ENCODE results near the gene SPEF1. TPM values are rescaled to one million over a fixed set of nuclear protein-coding genes. Genes with fewer than 3 reads are reported as not detected.

The SPEF1 gene
- total RNA-seq, 3 donors from 2014 or later, result 0.33 to 0.88 TPM; not detected in 1

GRCh38 chr20:3749689-3750531, 31.3 kb downstream of the SPEF1 start:
- intact Hi-C loops (cut with DNase I; ENCODE audit: low total_unique reads), result no loop called here
- peak overlapping the region in 1 of 3 donors; percentile 48 for H3K4me3 ChIP-seq
- DNase-seq (ENCODE audit: low spot score in 2 of 2), result no peak

GRCh38 chr20:3749087-3749688, 32.1 kb downstream of the SPEF1 start:
- TF ChIP-seq POLR2A (IDR thresholded peaks at IDR 0.05) (no peak), CTCF (IDR thresholded peaks at IDR 0.05) (no peak), POLR2AphosphoS5 (IDR thresholded peaks at IDR 0.05) (no peak)

More at GRCh38 chr20:3749689-3750531, 31.3 kb downstream of the SPEF1 start:
- Histone ChIP-seq H3K36me3 (no peaks in the 10 kb centered on the region), H3K4me1 (no peaks in the 10 kb centered on the region), H3K9me3 (no peaks in the 10 kb centered on the region), H3K27ac (no peak overlapping the region), H3K27me3 (peaks cover 7 to 21% of the 10 kb centered on the region in 2 donors)
- TF ChIP-seq POLR2AphosphoS5 (IDR thresholded peaks at IDR 0.05) (no peak), CTCF (IDR thresholded peaks at IDR 0.05) (peak in 2 of 3 donors; percentile 39 to 41), POLR2A (IDR thresholded peaks at IDR 0.05) (no peak)

GRCh38 chr20:3748073-3748472, 33.2 kb downstream of the SPEF1 start:
- Histone ChIP-seq H3K4me1 (no peaks in the 10 kb centered on the region), H3K36me3 (no peaks in the 10 kb centered on the region), H3K27ac (no peak overlapping the region), H3K4me3 (no peak overlapping the region), H3K9me3 (no peaks in the 10 kb centered on the region), H3K27me3 (peaks cover 7 to 21% of the 10 kb centered on the region in 2 donors)
- intact Hi-C loops (cut with DNase I; ENCODE audit: low total_unique reads), result no loop called here
- TF ChIP-seq CTCF (IDR thresholded peaks at IDR 0.05) (no peak), POLR2A (IDR thresholded peaks at IDR 0.05) (no peak), POLR2AphosphoS5 (IDR thresholded peaks at IDR 0.05) (no peak)
- DNase-seq (ENCODE audit: low spot score in 2 of 2), result no peak

More at GRCh38 chr20:3749087-3749688, 32.1 kb downstream of the SPEF1 start:
- Histone ChIP-seq H3K4me1 (no peaks in the 10 kb centered on the region), H3K27me3 (peaks cover 7 to 21% of the 10 kb centered on the region in 2 donors), H3K36me3 (no peaks in the 10 kb centered on the region), H3K4me3 (peak overlapping the region in 1 of 3 donors; percentile 48), H3K27ac (no peak overlapping the region), H3K9me3 (no peaks in the 10 kb centered on the region)
- intact Hi-C loops (cut with DNase I; ENCODE audit: low total_unique reads), result no loop called here
- no peak for DNase-seq (ENCODE audit: low spot score in 2 of 2)

- no peak for TF ChIP-seq POLR2A (IDR thresholded peaks at IDR 0.05)
- TF ChIP-seq POLR2AphosphoS5 (IDR thresholded peaks at IDR 0.05), result no peak
- no peak for TF ChIP-seq CTCF (IDR thresholded peaks at IDR 0.05)
- H3K27me3 ChIP-seq, result peaks cover 7 to 21% of the 10 kb centered on the region in 2 donors
- H3K27ac ChIP-seq, result no peak overlapping the region
- intact Hi-C loops (cut with DNase I; ENCODE audit: low total_unique reads), result no loop called here
- H3K4me3 ChIP-seq, result no peak overlapping the region
- H3K9me3 ChIP-seq, result no peaks in the 10 kb centered on the region
- DNase-seq (ENCODE audit: low spot score in 2 of 2), result no peak
- H3K4me1 ChIP-seq, result no peaks in the 10 kb centered on the region
- no peaks in the 10 kb centered on the region for H3K36me3 ChIP-seq
These were observed 33.8 kb downstream of the SPEF1 start for GRCh38 chr20:3747471-3747870.

- H3K27ac ChIP-seq, result no peak overlapping the region
- no peak for DNase-seq (ENCODE audit: low spot score in 2 of 2)
- H3K4me3 ChIP-seq, result no peak overlapping the region
- H3K4me1 ChIP-seq, result no peaks in the 10 kb centered on the region
- H3K36me3 ChIP-seq, result no peaks in the 10 kb centered on the region
- TF ChIP-seq CTCF (IDR thresholded peaks at IDR 0.05) (no peak), POLR2AphosphoS5 (IDR thresholded peaks at IDR 0.05) (no peak), POLR2A (IDR thresholded peaks at IDR 0.05) (no peak)
- no peaks in the 10 kb centered on the region for H3K9me3 ChIP-seq
- intact Hi-C loops (cut with DNase I; ENCODE audit: low total_unique reads), result no loop called here
- peaks cover 6 to 14% of the 10 kb centered on the region in 2 donors for H3K27me3 ChIP-seq
These were observed 35.5 kb downstream of the SPEF1 start for GRCh38 chr20:3745686-3746173.

Data from breast epithelium (tissue), 4 donors.